Panc1 (cell line): ENCODE results near the gene IFITM1. TPM values are rescaled to one million over a fixed set of nuclear protein-coding genes. Genes with fewer than 3 reads are reported as not detected.

Experiments
- ATAC-seq: fragments of 200-7000 bp; cut with Tn5 transposase; 2 replicates; pipeline ENCODE4 v1.9.1; 2020; ENCODE audit warnings: mild to moderate bottlenecking, moderate library complexity
- BruUV-seq: library from RNA; stranded (reverse); fragments of 400-500 nt; replicated peaks from 2 replicates; lab custom pipeline; 2021; lab: Mats Ljungman, UMichigan
- CTCF ChIA-PET: fragments of 300-600 bp; sonication (Branson Sonifier 250); formaldehyde crosslinking; loops from one replicate; lab custom pipeline; 2022; ENCODE audit warnings: antibody characterized with exemption; lab: Charles Lee
- POLR2A ChIA-PET: fragments of 300-600 bp; sonication (Branson Sonifier 250); formaldehyde crosslinking; loops from one replicate; lab custom pipeline; 2022; ENCODE audit warnings: antibody characterized with exemption; lab: Charles Lee
- DNase-seq: peaks from one replicate; pipeline ENCODE4 v3.0.0-alpha.2; 2010; ENCODE audit warnings: low read depth, low spot score
- H3K27ac ChIP-seq: 2 replicates; pipeline ENCODE4 v1.5.1; 2011; ENCODE audit warnings: mild to moderate bottlenecking, low read length, inconsistent platforms
- H3K27me3 ChIP-seq: fragments of 200-500 bp; sonication (Bioruptor generic); 2 replicates; pipeline ENCODE4 v1.6.0; 2014; ENCODE audit warnings: low read length, inconsistent platforms; ENCODE audit not compliant: control insufficient read depth, insufficient read depth
- H3K36me3 ChIP-seq: fragments of 200-500 bp; sonication (Bioruptor generic); 2 replicates; pipeline ENCODE4 v1.5.1; 2014; ENCODE audit warnings: inconsistent platforms, mild to moderate bottlenecking, low read length, moderate library complexity; ENCODE audit not compliant: control insufficient read depth, insufficient read depth
- H3K4me1 ChIP-seq: 2 replicates; pipeline ENCODE4 v1.5.1; 2011; ENCODE audit warnings: inconsistent platforms, mild to moderate bottlenecking, low read length, moderate library complexity; ENCODE audit not compliant: control insufficient read depth, insufficient read depth
- H3K4me3 ChIP-seq, 2 experiments: 2 replicates each; pipeline ENCODE4 v1.5.1; 2011 to 2012; ENCODE audit warnings: low read depth in 2 of 2, low read length in 2 of 2, mild to moderate bottlenecking in 2 of 2, inconsistent platforms in 1 of 2, moderate library complexity in 1 of 2
- H3K9me3 ChIP-seq: fragments of 200-500 bp; sonication (Bioruptor generic); 2 replicates; pipeline ENCODE4 v1.5.1; 2014; ENCODE audit warnings: low read depth, mild to moderate bottlenecking, inconsistent platforms, low read length, moderate library complexity; ENCODE audit not compliant: control insufficient read depth, insufficient read depth
- POLR2AphosphoS5 ChIP-seq: IDR thresholded peaks from 2 replicates; pipeline ENCODE4 v1.6.1; 2012; ENCODE audit warnings: mild to moderate bottlenecking, low read depth, low read length, moderate library complexity
- SIN3A ChIP-seq: IDR thresholded peaks from 2 replicates; pipeline ENCODE4 v1.6.1; 2012; ENCODE audit warnings: low read depth, mild to moderate bottlenecking, low read length, moderate library complexity, borderline replicate concordance; ENCODE audit not compliant: insufficient read depth
- TCF7L2 ChIP-seq: IDR thresholded peaks from 2 replicates; pipeline ENCODE4 v1.6.1; 2011; ENCODE audit warnings: mild to moderate bottlenecking, low read depth, low read length, inconsistent platforms
- in situ Hi-C: cut with HindIII; loops from 2 replicates; pipeline ENCODE4 v1.10.0; 2016; ENCODE audit warnings: low sequenced_read_pairs, low pct_unique_long_range_greater_than_20kb
- intact Hi-C: fragments of 100-400 bp; cut with micrococcal nuclease; formaldehyde crosslinking; loops from one replicate; pipeline ENCODE4 v1.10.0; 2022; ENCODE audit not compliant: unreplicated experiment
- total RNA-seq: library from RNA; stranded (reverse); gene quantifications from one replicate; pipeline ENCODE4 v1.2.1, GENCODE V29; 2021; ENCODE audit not compliant: unreplicated experiment
- TF ChIP-seq, protein P1 (sequence below), 2 experiments: IDR thresholded peaks; 2 replicates each; pipeline ENCODE4 v1.6.1; 2011 to 2012; ENCODE audit warnings: low read depth in 2 of 2, control low read depth in 1 of 2, low read length in 1 of 2, mild to moderate bottlenecking in 1 of 2, moderate library complexity in 1 of 2; ENCODE audit not compliant: insufficient read depth in 1 of 2
- TF ChIP-seq, protein P2 (sequence below): fragments of 450-650 bp; IDR thresholded peaks from 2 replicates; pipeline ENCODE4 v1.5.1; 2017; ENCODE audit warnings: mild to moderate bottlenecking

The IFITM1 gene
- total RNA-seq, 1 experiment from 2014 or later: 66.3 TPM

DNA sequence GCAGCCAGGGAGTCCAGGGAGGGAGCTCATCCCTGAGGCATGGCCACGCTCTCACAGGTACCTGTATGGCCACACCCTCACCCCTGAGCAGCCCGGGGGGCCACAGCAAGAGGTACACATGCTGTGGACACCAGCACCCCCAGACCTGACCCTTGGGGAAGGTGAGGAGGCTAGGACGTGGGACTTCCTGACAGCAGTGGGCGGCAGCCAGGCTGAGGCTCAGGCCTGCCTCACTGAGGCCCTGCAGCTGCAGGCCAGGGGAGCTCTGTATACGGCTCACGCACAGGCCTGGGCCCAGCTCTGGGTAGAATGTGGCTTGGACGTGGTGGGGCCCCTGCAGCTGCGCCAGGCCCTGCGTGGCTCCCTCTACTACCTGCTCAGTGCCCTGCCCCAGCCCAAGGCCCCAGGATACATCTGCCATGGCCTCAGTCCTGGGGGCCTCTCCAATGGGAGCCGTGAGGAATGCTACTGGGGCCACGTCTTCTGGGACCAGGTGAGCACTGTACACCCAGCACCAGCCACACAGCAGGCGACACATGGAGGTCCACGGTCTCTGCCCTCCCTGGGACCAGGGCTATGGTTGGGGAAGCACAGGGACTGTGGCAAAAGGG, 23.1 kb upstream of the IFITM1 start:
- no peak for ATAC-seq
- Histone ChIP-seq H3K4me3 (no peak overlapping the region), H3K27ac (no peak overlapping the region; the same call in 1 of the 2 replicates), H3K4me1 (peaks cover 29% of the 10 kb centered on the region), H3K9me3 (no peaks in the 10 kb centered on the region), H3K36me3 (no peaks in the 10 kb centered on the region), H3K27me3 (no peaks in the 10 kb centered on the region)
- no peak for DNase-seq
- ChIA-PET POLR2A (no interaction called here), CTCF (interaction anchor here (0.7 kb wide), 1 partner anchor 16 kb away, joined by 3 read pairs; no protein-coding TSS in a partner anchor)
- no TSS peak for BruUV-seq
- intact Hi-C loops: no loop called here
- in situ Hi-C loops: no loop called here
- no peak for TF ChIP-seq TCF7L2
- TF ChIP-seq, protein P1, sequence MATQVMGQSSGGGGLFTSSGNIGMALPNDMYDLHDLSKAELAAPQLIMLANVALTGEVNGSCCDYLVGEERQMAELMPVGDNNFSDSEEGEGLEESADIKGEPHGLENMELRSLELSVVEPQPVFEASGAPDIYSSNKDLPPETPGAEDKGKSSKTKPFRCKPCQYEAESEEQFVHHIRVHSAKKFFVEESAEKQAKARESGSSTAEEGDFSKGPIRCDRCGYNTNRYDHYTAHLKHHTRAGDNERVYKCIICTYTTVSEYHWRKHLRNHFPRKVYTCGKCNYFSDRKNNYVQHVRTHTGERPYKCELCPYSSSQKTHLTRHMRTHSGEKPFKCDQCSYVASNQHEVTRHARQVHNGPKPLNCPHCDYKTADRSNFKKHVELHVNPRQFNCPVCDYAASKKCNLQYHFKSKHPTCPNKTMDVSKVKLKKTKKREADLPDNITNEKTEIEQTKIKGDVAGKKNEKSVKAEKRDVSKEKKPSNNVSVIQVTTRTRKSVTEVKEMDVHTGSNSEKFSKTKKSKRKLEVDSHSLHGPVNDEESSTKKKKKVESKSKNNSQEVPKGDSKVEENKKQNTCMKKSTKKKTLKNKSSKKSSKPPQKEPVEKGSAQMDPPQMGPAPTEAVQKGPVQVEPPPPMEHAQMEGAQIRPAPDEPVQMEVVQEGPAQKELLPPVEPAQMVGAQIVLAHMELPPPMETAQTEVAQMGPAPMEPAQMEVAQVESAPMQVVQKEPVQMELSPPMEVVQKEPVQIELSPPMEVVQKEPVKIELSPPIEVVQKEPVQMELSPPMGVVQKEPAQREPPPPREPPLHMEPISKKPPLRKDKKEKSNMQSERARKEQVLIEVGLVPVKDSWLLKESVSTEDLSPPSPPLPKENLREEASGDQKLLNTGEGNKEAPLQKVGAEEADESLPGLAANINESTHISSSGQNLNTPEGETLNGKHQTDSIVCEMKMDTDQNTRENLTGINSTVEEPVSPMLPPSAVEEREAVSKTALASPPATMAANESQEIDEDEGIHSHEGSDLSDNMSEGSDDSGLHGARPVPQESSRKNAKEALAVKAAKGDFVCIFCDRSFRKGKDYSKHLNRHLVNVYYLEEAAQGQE (IDR thresholded peaks at IDR 0.05; ENCODE audit: insufficient read depth in 1 of 2, low read depth in 2 of 2, low read length in 1 of 2): no peak
- TF ChIP-seq SIN3A: no peak
- TF ChIP-seq POLR2AphosphoS5: no peak
- TF ChIP-seq, protein P2, sequence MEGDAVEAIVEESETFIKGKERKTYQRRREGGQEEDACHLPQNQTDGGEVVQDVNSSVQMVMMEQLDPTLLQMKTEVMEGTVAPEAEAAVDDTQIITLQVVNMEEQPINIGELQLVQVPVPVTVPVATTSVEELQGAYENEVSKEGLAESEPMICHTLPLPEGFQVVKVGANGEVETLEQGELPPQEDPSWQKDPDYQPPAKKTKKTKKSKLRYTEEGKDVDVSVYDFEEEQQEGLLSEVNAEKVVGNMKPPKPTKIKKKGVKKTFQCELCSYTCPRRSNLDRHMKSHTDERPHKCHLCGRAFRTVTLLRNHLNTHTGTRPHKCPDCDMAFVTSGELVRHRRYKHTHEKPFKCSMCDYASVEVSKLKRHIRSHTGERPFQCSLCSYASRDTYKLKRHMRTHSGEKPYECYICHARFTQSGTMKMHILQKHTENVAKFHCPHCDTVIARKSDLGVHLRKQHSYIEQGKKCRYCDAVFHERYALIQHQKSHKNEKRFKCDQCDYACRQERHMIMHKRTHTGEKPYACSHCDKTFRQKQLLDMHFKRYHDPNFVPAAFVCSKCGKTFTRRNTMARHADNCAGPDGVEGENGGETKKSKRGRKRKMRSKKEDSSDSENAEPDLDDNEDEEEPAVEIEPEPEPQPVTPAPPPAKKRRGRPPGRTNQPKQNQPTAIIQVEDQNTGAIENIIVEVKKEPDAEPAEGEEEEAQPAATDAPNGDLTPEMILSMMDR: no peak

DNA sequence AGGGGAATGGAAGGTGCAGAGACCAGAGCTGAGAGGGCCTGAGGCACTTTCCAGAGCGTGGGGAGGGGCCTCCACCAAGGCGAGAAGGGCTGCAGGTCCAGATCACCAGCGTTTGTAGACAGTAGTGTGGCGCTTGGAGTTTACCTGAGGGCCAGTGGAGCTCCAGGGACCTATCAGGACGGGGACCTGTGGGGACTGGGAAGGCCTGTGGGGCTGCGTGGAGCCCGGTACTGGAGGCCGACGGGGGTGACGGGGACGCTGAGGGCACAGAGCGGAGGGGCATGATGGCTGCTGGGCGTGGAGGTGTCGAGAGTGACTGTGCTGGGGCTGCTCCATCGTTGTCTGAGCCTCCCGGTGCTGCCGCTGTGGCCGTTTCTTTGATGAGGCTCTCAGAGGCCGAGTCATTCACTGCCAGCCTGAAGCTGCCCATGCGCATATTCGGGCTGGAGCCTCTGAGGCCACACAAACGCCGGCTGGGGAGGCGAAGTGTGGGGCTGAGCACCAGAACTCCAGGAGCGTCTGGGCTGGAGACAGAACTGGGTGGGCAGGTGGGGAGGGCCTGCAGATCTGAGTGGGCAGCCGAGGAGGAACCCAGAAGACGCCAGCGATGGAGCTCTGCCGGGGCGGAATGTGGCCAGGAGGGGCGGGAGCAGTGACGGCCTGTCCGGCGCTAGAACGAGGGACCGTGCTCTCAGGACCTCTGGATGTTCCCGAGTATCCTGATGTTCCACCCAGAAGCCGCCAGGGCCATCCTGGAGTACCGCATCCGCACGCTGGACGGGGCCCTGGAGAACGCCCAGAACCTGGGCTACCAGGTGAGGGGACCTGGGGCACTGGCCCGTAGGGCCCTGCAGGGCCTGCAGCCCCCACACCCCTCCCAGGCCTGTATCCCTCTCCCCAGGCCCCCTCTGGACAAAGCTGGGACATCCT, 22.3 kb upstream of the IFITM1 start:
- BruUV-seq: no TSS peak

More for the DNA sequence above, 22.3 kb upstream of the IFITM1 start:
- Histone ChIP-seq H3K4me1 (peaks cover 30% of the 10 kb centered on the region), H3K27me3 (no peaks in the 10 kb centered on the region), H3K9me3 (no peaks in the 10 kb centered on the region), H3K27ac (no peak overlapping the region), H3K4me3 (no peak overlapping the region), H3K36me3 (no peaks in the 10 kb centered on the region)
- ChIA-PET POLR2A (no interaction called here), CTCF (interaction anchor here (0.7 kb wide), 1 partner anchor 15 kb away, joined by 3 read pairs; no protein-coding TSS in a partner anchor)
- in situ Hi-C loops (no loop called here), intact Hi-C loops (no loop called here)
- ATAC-seq (no peak), DNase-seq (no peak)
- TF ChIP-seq, protein P2: no peak
- TF ChIP-seq SIN3A (no peak), POLR2AphosphoS5 (no peak), TCF7L2 (no peak)
- TF ChIP-seq, protein P1 (IDR thresholded peaks at IDR 0.05; ENCODE audit: insufficient read depth in 1 of 2, low read depth in 2 of 2, low read length in 1 of 2): no peak; a peak in 1 of 4 replicates
